H1 (cell line): Measurements from ENCODE around the gene HS3ST6. TPM values are rescaled to one million over a fixed set of nuclear protein-coding genes. Genes with fewer than 3 reads are reported as not detected.
A peak's percentile ranks its signal among the peaks of the same experiment; 100 is the strongest.

Experiments
- ASH2L ChIP-seq: fragments of 200-600, 300-600 bp; sonication (generic); IDR thresholded peaks from one replicate; pipeline ENCODE4 v1.7.1; 2017; ENCODE audit warnings: low read length
- BACH1 ChIP-seq: IDR thresholded peaks from 2 replicates; pipeline ENCODE4 v1.6.1; 2012; ENCODE audit warnings: low read length, improper control_type of control experiment
- EGR1 ChIP-seq: IDR thresholded peaks from 2 replicates; pipeline ENCODE4 v1.6.1; 2011; ENCODE audit warnings: low read depth, low read length, borderline replicate concordance
- EZH2 ChIP-seq: fragments of 200-600 bp; sonication (generic); IDR thresholded peaks from 2 replicates; pipeline ENCODE4 v1.7.1; 2012; ENCODE audit warnings: low read depth, mild to moderate bottlenecking, moderate library complexity, low read length, inconsistent platforms; ENCODE audit not compliant: severe bottlenecking
- FOSL1 ChIP-seq: IDR thresholded peaks from 2 replicates; pipeline ENCODE4 v1.6.1; 2011; ENCODE audit warnings: mild to moderate bottlenecking, low read depth, low read length, moderate library complexity; ENCODE audit not compliant: insufficient read depth
- GABPA ChIP-seq: IDR thresholded peaks from 2 replicates; pipeline ENCODE4 v1.6.1; 2011; ENCODE audit warnings: mild to moderate bottlenecking, low read length, moderate library complexity, borderline replicate concordance; ENCODE audit not compliant: insufficient read depth
- HDAC6 ChIP-seq: IDR thresholded peaks from one replicate; pipeline ENCODE4 v1.7.1; 2012; ENCODE audit warnings: low read depth, mild to moderate bottlenecking, inconsistent platforms, low read length, moderate library complexity
- KDM1A ChIP-seq: fragments of 200-600, 300-600 bp; sonication (generic); IDR thresholded peaks from 2 replicates; pipeline ENCODE4 v1.7.1; 2016; ENCODE audit warnings: mild to moderate bottlenecking, low read length, borderline replicate concordance
- NRF1 ChIP-seq: IDR thresholded peaks from 2 replicates; pipeline ENCODE4 v1.6.1; 2011; ENCODE audit warnings: mild to moderate bottlenecking, low read depth, low read length, improper control_type of control experiment
- PHF8 ChIP-seq: fragments of 200-600 bp; sonication (generic); conservative IDR thresholded peaks from 2 replicates; pipeline ENCODE4 v1.7.1; 2012; ENCODE audit warnings: low read depth, mild to moderate bottlenecking, inconsistent platforms, low read length, moderate library complexity
- POLR2A ChIP-seq, 2 experiments: IDR thresholded peaks; 1 replicate in 1 of 2; 2 replicates in 1 of 2; pipeline ENCODE4 v1.6.1; 2011; ENCODE audit warnings: low read depth in 2 of 2, low read length in 2 of 2, mild to moderate bottlenecking in 2 of 2; ENCODE audit errors: control extremely low read depth in 1 of 2
- RFX5 ChIP-seq: IDR thresholded peaks from 2 replicates; pipeline ENCODE4 v1.6.1; 2011; ENCODE audit warnings: low read depth, low read length, improper control_type of control experiment, borderline replicate concordance
- SAP30 ChIP-seq: fragments of 300-600 bp; sonication (generic); IDR thresholded peaks from 2 replicates; pipeline ENCODE4 v1.7.1; 2012; ENCODE audit warnings: low read length, moderate library complexity, mild to moderate bottlenecking, inconsistent platforms; ENCODE audit not compliant: insufficient read depth, insufficient replicate concordance
- SIN3A ChIP-seq, 2 experiments: IDR thresholded peaks in 1 of 2; conservative IDR thresholded peaks in 1 of 2; 2 replicates each; pipeline ENCODE4 v1.6.1; 2011 to 2012; ENCODE audit warnings: low read length in 2 of 2, improper control_type of control experiment in 1 of 2, low read depth in 1 of 2, mild to moderate bottlenecking in 1 of 2
- SIX5 ChIP-seq: IDR thresholded peaks from 2 replicates; pipeline ENCODE4 v1.6.1; 2011; ENCODE audit warnings: mild to moderate bottlenecking, low read depth, low read length
- SP1 ChIP-seq: IDR thresholded peaks from 2 replicates; pipeline ENCODE4 v1.6.1; 2011; ENCODE audit warnings: low read depth, low read length
- SP2 ChIP-seq: IDR thresholded peaks from 2 replicates; pipeline ENCODE4 v1.6.1; 2012; ENCODE audit warnings: mild to moderate bottlenecking, low read length, inconsistent platforms
- TAF1 ChIP-seq: IDR thresholded peaks from 2 replicates; pipeline ENCODE4 v1.6.1; 2011; ENCODE audit warnings: mild to moderate bottlenecking, low read depth, low read length
- TAF7 ChIP-seq: optimal IDR thresholded peaks from 2 replicates; pipeline ENCODE3; 2011; ENCODE audit warnings: low read depth, mild to moderate bottlenecking, inconsistent platforms, low read length, moderate library complexity, borderline replicate concordance
- TEAD4 ChIP-seq: IDR thresholded peaks from 2 replicates; pipeline ENCODE4 v1.6.1; 2012; ENCODE audit warnings: low read depth, low read length, inconsistent platforms, mixed read lengths
- polyA plus RNA-seq, 7 experiments: library from polyadenylated mRNA; depleted of rRNA in 3 of 7; stranded (reverse) in 5 of 7; unstranded in 2 of 7; fragments of >200 nt in 5 of 7; fragments of 200-250 nt in 2 of 7; gene quantifications; 1 replicate in 5 of 7; 2 replicates in 1 of 7; 4 replicates in 1 of 7; pipeline versions ENCODE4 v1.2.1 to v1.2.3, GENCODE V29; 2011 to 2013; ENCODE audit warnings: missing spikeins in 2 of 7, mixed read lengths in 2 of 7
- total RNA-seq: library from RNA; stranded (reverse); fragmentation: NEBNext Ultra II Directional; extraction: Animal tissue kit (Norgen Biotek cat#: 25700); gene quantifications from 2 replicates; pipeline ENCODE4 v1.2.1, GENCODE V29; 2021
- TF ChIP-seq, protein P1 (sequence below): IDR thresholded peaks from 2 replicates; pipeline ENCODE4 v1.6.1; 2012; ENCODE audit warnings: low read length, inconsistent platforms
- TF ChIP-seq, protein P2 (sequence below): IDR thresholded peaks from 2 replicates; pipeline ENCODE4 v1.6.1; 2011; ENCODE audit warnings: low read length, improper control_type of control experiment

The HS3ST6 gene
- total and polyA plus RNA-seq, 2 of the 8 experiments (the other 6 are each of a cell fraction or from before 2014, with no cell fraction given), result 0.36 to 0.39 TPM

DNA sequence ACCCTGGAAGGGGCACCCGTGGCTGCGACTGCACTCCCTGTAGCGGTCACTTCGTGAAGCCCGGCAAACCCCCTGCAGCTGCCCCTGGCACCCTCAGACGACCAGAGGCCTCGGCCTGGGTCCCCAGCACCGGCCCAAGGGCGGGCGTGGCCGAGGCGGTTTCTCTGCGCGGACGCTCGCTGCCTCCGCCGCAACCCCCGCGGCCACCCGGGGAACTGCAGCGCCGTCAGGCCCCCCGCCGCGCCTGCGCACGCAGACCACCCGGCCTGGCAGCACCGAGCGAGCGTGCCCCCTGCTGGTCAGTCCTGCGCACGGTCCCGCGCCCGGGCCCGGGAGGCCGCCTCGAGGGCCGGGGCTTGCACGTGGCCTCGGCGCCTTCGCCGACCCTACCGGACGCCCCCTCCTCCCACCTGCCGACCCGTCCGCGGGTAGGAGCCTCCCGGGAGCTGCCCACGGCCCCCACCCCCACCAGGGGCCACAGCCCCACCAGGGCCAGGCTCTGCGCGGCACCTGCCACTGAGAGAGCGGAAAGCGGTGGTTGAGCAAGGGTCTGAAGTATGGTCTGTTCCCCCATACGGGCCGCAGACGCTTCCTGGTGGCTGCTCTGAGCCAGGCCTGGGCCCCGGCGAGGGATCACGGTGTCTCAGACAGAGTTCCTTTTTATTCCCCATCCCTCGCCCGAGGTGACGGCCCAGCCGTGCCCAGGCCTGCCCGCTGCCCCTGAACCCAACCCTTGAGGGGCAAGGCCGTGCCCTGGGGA lies 11.5 kb upstream of the HS3ST6 start (continued):
- 0 out of 4 replicates have a peak, but pooled peaks of 1 of the 2 experiments have one; percentile 43 for TF ChIP-seq SIN3A (conservative IDR thresholded peaks at IDR 0.05 in 1 of 2, IDR thresholded peaks at IDR 0.05 in 1 of 2; ENCODE audit: low read depth in 1 of 2, low read length in 2 of 2)
- peak; percentile 55; the same call in 1 of the 2 replicates for TF ChIP-seq EGR1
- peak; percentile 82 for TF ChIP-seq TAF7
- TF ChIP-seq TEAD4, result peak; percentile 28; the same call in 1 of the 2 replicates
- TF ChIP-seq, protein P1, sequence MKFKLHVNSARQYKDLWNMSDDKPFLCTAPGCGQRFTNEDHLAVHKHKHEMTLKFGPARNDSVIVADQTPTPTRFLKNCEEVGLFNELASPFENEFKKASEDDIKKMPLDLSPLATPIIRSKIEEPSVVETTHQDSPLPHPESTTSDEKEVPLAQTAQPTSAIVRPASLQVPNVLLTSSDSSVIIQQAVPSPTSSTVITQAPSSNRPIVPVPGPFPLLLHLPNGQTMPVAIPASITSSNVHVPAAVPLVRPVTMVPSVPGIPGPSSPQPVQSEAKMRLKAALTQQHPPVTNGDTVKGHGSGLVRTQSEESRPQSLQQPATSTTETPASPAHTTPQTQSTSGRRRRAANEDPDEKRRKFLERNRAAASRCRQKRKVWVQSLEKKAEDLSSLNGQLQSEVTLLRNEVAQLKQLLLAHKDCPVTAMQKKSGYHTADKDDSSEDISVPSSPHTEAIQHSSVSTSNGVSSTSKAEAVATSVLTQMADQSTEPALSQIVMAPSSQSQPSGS, result no peak
- no peak for TF ChIP-seq ASH2L
- no peak for TF ChIP-seq SIX5
- no peak for TF ChIP-seq PHF8
- TF ChIP-seq GABPA, result peak; percentile 65; the same call in 1 of the 2 replicates
- TF ChIP-seq EZH2, result no peak
- TF ChIP-seq TAF1, result 0 out of 2 replicates have a peak, but pooled peaks have one; percentile 26
- peak; percentile 82; the same call in 1 of the 2 replicates for TF ChIP-seq KDM1A
- TF ChIP-seq SP1, result no peak
- TF ChIP-seq SAP30, result no peak
- TF ChIP-seq FOSL1, result no peak
- TF ChIP-seq RFX5, result no peak
- TF ChIP-seq BACH1, result no peak
- TF ChIP-seq NRF1, result peak; percentile 56
- TF ChIP-seq, protein P2, sequence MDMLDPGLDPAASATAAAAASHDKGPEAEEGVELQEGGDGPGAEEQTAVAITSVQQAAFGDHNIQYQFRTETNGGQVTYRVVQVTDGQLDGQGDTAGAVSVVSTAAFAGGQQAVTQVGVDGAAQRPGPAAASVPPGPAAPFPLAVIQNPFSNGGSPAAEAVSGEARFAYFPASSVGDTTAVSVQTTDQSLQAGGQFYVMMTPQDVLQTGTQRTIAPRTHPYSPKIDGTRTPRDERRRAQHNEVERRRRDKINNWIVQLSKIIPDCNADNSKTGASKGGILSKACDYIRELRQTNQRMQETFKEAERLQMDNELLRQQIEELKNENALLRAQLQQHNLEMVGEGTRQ, result no peak
- TF ChIP-seq HDAC6, result no peak
- no peak for TF ChIP-seq SP2
- no peak for TF ChIP-seq POLR2A (IDR thresholded peaks at IDR 0.05; ENCODE audit: control extremely low read depth in 1 of 2, low read depth in 2 of 2, low read length in 2 of 2)
